Psoas muscle (tissue), 8 donors: ENCODE measurements around the gene FGF11. TPM values are rescaled to one million over a fixed set of nuclear protein-coding genes. Genes with fewer than 3 reads are reported as not detected.

Source experiments
- ATAC-seq, 4 donors: fragments of 200-7000 bp; cut with Tn5 transposase; one replicate each; pipeline ENCODE4 v1.9.1; 2020; ENCODE audit warnings: moderate library complexity in 3 of 4, mild to moderate bottlenecking in 2 of 4
- DNase-seq, 2 donors: peaks; one replicate each; pipeline ENCODE4 v3.0.0-alpha.2; 2020
- H3K27ac ChIP-seq: fragments of 200-600 bp; one replicate; pipeline ENCODE4 v1.8.0; 2022
- H3K27me3 ChIP-seq, 3 donors: fragments of 200-600 bp in 1 of 3; one replicate each; pipeline versions ENCODE4 v1.6.1 to v1.8.0; 2013 to 2022; ENCODE audit warnings: low read length in 2 of 3, mild to moderate bottlenecking in 2 of 3, moderate library complexity in 1 of 3; ENCODE audit not compliant: insufficient read depth in 3 of 3
- H3K36me3 ChIP-seq, 2 donors: fragments of 200-600 bp in 1 of 2; one replicate each; pipeline versions ENCODE4 v1.6.1 to v1.8.0; 2013 to 2022; ENCODE audit warnings: low read depth in 1 of 2, mild to moderate bottlenecking in 1 of 2, moderate library complexity in 1 of 2; ENCODE audit not compliant: insufficient read depth in 1 of 2
- H3K4me1 ChIP-seq: fragments of 200-600 bp; one replicate; pipeline ENCODE4 v1.8.0; 2022
- H3K4me3 ChIP-seq: fragments of 200-600 bp; one replicate; pipeline ENCODE4 v1.8.0; 2022; ENCODE audit warnings: mild to moderate bottlenecking
- H3K9me3 ChIP-seq: fragments of 200-600 bp; one replicate; pipeline ENCODE4 v1.8.0; 2022
- CTCF ChIP-seq: fragments of 200-600 bp; IDR thresholded peaks from one replicate; pipeline ENCODE4 v1.8.0; 2022; ENCODE audit warnings: antibody characterized with exemption
- WGBS, 3 donors: extraction: QIAGEN DNeasy Blood & Tissue Kit; methylation state at CpG; one replicate each; pipeline versions ENCODE4 v1.1.6 to v1.1.7; 2013; 5-methylcytosine and 5-hydroxymethylcytosine counted together
- intact Hi-C, 2 donors: fragments of 100-400 bp; cut with DNase I; formaldehyde crosslinking; loops; one replicate each; pipeline versions ENCODE4 v1.11.0 to v1.14.2; 2022
- polyA plus RNA-seq, 3 donors: library from polyadenylated mRNA; stranded (reverse); fragments of 200-250 nt; gene quantifications; one replicate each; pipeline ENCODE4 v1.2.3, GENCODE V29; 2013
- total RNA-seq, 4 donors: library from RNA; stranded (reverse); fragmentation: NEBNext Ultra II Directional in 2 of 4; extraction: Animal tissue kit (Norgen Biotek cat#: 25700) in 2 of 4; gene quantifications; one replicate each; pipeline versions ENCODE4 v1.2.1 to v1.2.4, GENCODE V29; 2021 to 2023
- donor health status: healthy with polysubstance abuse.
- donor health status: DM: no; HTN: no; CAD: no; lungs with moderate emphysema.
- donor health status: Bipolar disorder and iron deficiency.
- donor health status: healthy.
- donor health status: DM: yes; HTN: yes; CAD: no.
- donor health status: DM: no; HTN: no; CAD: no.
- donor health status: DM: no; HTN: no; CAD: no.
- donor health status: DM: yes; HTN: yes; CAD: no.

Gene FGF11
- total and polyA plus RNA-seq, 7 donors = 2.0 to 21.1 (median 4.4) TPM

- intact Hi-C loops = loop anchor here (5.0 kb wide), 3 partner anchors 36 to 94 kb away; partner anchors contain the start of genes KCTD11 (in 1 of the 2) and TMEM95 (in 1 of the 2)
Observed at GRCh38 chr17:7392696-7393612, 46.4 kb upstream of the FGF11 start.

GRCh38 chr17:7393613-7394451, 45.5 kb upstream of the FGF11 start:
- Histone ChIP-seq H3K36me3 (peaks cover 3 to 38% of the 10 kb centered on the region in 2 donors), H3K4me1 (no peaks in the 10 kb centered on the region), H3K9me3 (no peaks in the 10 kb centered on the region), H3K4me3 (peak overlapping the region; percentile 95), H3K27me3 (no peaks in the 10 kb centered on the region), H3K27ac (peak overlapping the region; percentile 91)
- TF ChIP-seq CTCF = no peak
- intact Hi-C loops = loop anchor here (5.0 kb wide), 3 partner anchors 37 to 93 kb away; partner anchors contain the start of genes KCTD11 (in 1 of the 2) and TMEM95 (in 1 of the 2)
- peak in 1 of 2 donors; percentile 49 for DNase-seq
- 14 to 19% (median 15%) methylated on average over 35 to 48 of the region's 48 CpGs for WGBS, 3 donors
- peak in 3 of 4 donors; percentile 3 to 36 (median 30) for ATAC-seq

More at GRCh38 chr17:7392696-7393612, 46.4 kb upstream of the FGF11 start:
- TF ChIP-seq CTCF = no peak
- no peaks in the 10 kb centered on the region for H3K9me3 ChIP-seq
- ATAC-seq (no peak), DNase-seq (no peak)
- H3K27me3 ChIP-seq = no peaks in the 10 kb centered on the region
- H3K27ac ChIP-seq = no peak overlapping the region
- 77 to 82% (median 77%) methylated on average over 31 to 42 of the region's 42 CpGs for WGBS, 3 donors
- H3K4me1 ChIP-seq = no peaks in the 10 kb centered on the region
- H3K4me3 ChIP-seq = peak overlapping the region; percentile 95
- peaks cover 3 to 46% of the 10 kb centered on the region in 2 donors for H3K36me3 ChIP-seq

- ATAC-seq (peak; percentile 89 to 91 (median 90)), DNase-seq (peak; percentile 89 to 92)
- no peak for TF ChIP-seq CTCF
- WGBS, 3 donors = 0 to 1% (median 1%) methylated on average over 55 to 71 of the region's 71 CpGs
- Histone ChIP-seq H3K27me3 (no peaks in the 10 kb centered on the region), H3K9me3 (no peaks in the 10 kb centered on the region), H3K27ac (peak within 1 kb of the TSS; percentile 91), H3K4me1 (no peaks in the 10 kb centered on the region), H3K36me3 (peaks cover 3 to 30% of the 10 kb centered on the region in 2 donors), H3K4me3 (peak within 1 kb of the TSS; percentile 95)
- intact Hi-C loops = loop anchor here (5.0 kb wide), 4 partner anchors 37 to 93 kb away; partner anchors contain the start of genes KCTD11 (in 1 of the 2) and TMEM95 (in 1 of the 2)
Observed at GRCh38 chr17:7394452-7395191, 44.7 kb upstream of the FGF11 start, which contains the start of gene PLSCR3. PLSCR3 (minus strand) TSS chr17:7394525; CDS start chr17:7394110, 415 bp downstream.

- no peaks in the 10 kb centered on the region for H3K27me3 ChIP-seq
- DNase-seq (no peak), ATAC-seq (no peak)
- no peaks in the 10 kb centered on the region for H3K9me3 ChIP-seq
- H3K4me3 ChIP-seq = no peak overlapping the region
- H3K4me1 ChIP-seq = no peaks in the 10 kb centered on the region
- intact Hi-C loops = loop anchor here in 1 of 2 donors (5.0 kb wide), 1 partner anchor 46 kb away; no protein-coding TSS in a partner anchor
- WGBS, 3 donors = 76 to 94% (median 81%) methylated on average over 4 of the region's 4 CpGs
- H3K27ac ChIP-seq = no peak overlapping the region
- no peak for TF ChIP-seq CTCF
- peaks cover 0 to 17% of the 10 kb centered on the region in 2 donors for H3K36me3 ChIP-seq
Observed at GRCh38 chr17:7396147-7396546, 43.2 kb upstream of the FGF11 start.
